Measurements from ENCODE around the gene INSIG1.

INSIG1 gene

DNA sequence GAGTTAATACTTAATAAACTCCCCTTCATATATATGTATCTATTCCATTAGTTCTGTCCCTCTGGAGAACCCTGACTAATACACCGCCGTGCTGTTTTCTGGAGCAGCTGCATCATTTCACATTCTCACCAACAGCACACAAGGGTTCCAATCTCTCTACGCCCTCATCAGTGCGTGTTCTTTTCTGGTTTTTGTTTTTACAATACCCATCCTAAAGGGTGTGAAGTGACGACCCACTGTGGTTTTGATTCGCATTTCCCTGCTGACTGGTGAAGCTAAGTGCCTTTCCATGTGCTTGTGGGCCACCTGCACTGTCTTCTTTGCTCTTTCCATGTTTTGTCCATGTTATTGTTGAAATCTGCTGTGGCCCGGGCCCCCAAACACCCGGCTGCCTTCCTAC lies 11.0 kb upstream of the INSIG1 start:
- no peak for DNase-seq

DNA sequence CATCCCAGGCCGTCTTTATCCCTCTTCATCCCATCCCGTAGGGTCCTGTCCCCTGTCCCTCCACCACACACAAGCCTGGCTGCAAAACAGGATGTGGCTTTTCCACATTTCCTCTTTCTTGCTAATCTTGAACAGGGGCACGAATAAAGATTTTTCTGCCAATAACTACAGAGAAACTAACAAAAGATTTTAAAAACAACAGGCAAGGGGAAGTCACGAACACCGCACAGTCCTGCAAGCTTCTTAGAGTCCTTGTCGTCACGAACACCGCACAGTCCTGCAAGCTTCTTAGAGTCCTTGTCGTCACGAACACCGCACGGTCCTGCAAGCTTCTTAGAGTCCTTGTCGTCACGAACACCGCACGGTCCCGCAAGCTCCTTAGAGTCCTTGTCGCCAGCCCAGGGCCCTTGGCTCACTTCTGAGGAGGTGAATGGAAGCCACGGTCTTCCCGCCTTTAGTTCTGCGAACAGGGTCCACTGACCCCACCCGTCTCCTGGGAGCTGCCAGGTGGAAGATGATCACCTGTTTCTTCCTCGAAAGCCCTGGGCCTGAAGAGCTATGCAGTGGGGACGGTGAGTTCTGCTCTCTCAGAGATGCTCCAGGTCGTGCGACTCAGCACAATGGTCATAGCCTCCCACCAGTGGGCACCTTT lies 10.3 kb upstream of the INSIG1 start:
- DNase-seq, result no peak

DNA sequence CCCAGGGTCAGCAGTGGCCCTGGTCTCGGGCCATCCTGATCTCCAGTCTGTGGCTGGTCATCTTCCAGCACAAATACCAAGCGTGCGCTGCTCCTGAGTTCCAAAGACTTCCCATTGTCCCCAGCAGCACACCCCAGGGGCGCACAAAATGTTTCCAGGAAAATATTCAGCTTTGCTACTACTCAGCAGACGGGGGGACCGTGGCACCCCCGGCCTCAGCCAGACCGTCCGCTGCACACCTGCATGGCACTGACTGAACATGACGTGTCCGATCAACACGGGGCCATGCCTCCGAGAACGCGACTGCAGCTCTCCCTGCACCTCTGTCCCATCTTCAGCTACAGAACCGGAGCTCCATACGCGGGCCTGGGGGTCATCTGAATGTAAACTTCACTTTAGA lies 9.6 kb upstream of the INSIG1 start:
- no peak for DNase-seq

DNA sequence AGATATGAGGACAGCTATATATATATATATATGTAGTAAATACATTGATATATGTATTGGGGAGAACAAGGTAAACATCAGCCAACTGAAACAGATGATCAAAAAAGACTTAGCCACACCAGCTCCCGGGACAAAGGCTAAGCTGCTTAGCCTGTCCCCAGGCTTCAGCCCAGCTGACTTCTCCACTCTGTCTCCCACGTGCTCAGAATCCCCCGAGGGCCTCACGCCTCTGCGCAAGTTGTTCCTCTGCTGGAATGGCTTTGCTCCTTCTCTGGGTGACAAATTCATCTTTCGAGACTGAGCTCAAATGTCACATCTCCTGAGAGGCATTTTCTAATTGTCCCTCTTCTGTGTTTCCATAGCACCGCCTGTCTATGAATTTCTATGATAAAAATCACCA lies 8.6 kb upstream of the INSIG1 start:
- no peak for DNase-seq

GRCh38 chr7:155289949-155290501 lies 7.7 kb upstream of the INSIG1 start:
- DNase-seq, result no peak

- DNase-seq, result no peak
Observed at GRCh38 chr7:155291045-155291530, 6.6 kb upstream of the INSIG1 start.

DNA sequence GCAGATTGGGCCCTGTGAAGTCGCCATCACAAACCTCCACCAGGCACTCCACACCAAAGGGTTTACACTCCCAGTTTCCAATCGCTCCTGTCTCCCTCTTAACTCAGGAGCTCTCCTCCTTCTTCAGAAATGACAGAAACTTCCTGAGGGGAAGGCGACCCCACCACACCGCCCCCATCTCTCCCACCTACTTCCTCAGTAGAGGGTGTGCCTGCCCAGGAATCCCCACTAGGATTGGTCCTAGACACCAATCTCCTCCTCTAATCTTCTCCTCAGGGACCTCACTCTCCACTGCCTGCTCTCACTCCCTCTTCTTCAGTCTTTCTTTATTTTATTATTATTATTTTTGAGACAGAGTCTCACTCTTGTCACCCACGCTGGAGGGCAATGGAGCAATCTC lies 5.9 kb upstream of the INSIG1 start:
- DNase-seq, result no peak

GRCh38 chr7:155292680-155293226 lies 4.9 kb upstream of the INSIG1 start:
- DNase-seq, result no peak

DNA sequence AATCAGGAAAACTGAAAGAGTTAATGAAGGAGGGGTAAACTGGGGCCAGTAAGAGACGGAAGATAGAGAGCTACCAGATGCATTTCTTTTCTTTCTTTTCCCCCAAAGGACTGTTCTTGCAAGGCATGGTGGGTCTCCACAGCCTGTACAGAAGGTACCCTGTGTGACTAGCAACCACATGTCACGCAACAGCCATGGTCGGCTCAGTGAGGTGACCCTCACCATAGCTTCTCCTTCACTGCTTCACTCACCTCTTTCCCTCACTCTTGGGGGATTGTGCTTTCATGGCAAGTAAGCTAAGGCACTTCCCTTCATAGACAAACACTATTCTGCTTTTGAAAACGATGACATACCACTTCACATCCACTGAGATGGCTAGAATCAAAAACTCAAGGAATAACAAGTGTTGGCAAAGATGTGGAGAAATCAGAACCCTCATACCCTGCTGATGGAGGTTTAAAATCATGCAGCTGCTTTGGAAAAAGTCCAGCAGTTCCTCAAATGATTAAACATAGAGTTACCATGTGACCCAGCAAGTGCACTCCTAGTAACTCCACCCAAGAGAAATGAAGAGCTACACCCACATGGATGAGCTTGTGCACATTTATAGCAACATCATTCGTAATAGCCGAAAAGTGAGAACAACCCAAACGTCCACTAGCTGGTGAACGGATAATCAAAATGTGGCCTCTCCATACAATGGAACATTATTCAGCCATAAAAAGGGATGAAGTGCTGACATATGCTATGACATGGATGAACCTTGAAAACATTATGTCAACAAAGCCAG lies 3.8 kb upstream of the INSIG1 start:
- no peak for DNase-seq

DNA sequence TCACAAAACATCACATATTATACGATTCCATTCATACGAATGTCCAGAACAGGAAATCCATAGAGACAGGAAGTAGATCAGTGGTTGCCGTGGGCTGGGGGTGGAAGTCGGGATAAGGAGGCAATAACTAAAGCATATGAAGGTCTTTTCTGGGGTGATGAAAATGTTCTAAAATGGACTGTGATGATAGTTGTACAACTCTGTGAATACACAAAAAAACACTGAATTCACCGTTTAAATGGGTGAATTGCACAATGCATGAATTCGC lies 3.2 kb upstream of the INSIG1 start:
- no peak for DNase-seq

DNA sequence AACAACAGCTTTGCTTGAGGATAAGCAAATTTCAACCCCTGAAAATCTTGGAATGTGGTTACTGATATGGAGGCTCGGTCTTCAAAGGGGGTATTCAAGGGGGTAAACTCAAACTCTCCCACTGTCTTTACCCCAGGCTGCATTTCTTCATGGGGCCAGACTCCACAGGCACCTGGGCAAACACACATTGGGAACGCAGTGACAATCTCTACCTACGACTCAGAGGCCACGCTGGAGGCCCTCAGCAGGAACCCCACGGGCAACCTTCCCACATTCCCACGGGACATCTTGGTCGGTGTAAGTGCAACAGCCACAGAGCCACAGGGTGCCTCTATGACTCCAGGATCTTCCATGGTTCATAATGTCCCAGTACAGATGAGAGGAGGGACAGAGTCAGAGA lies 2.2 kb upstream of the INSIG1 start:
- DNase-seq, result no peak

DNA sequence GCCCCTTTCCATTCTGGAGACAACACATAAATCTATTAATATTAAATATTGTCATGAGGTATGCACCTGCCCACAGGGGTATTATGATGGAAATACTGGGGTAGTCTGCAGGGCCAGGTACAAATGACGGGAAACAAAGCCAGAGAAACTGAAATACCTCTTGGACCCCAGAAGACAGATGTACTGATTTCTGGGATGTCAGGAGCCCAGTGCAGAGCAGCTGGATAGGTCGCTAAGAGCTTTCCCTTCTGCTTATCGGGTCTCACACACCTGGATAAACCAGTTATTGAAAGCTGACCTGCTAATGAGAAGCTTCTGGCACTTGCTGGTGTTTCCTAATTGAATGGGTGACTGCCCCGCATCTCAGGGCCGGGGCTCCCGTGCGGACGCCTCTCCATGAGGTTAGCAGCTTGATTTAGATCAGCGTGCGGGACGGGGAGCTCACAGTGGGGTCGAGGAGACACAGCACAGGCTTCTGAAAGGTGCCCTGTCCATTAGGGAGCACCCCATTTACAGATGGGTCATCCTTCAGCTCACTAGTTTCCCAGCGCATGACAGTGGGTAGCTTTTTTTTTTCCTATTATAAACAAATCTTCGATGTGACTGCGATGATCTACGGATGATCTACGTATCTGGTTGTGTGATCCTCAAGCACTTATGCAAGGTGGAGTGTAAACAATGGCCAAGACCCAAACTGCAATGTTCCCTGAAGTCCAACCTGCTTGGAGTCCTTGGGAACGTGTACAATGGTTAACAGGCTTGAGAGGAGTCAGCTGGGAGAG lies 1.5 kb upstream of the INSIG1 start:
- DNase-seq, result no peak

- peak; percentile 86 for DNase-seq
Observed at GRCh38 chr7:155296788-155297516, 726 bp upstream of the INSIG1 start.

DNA sequence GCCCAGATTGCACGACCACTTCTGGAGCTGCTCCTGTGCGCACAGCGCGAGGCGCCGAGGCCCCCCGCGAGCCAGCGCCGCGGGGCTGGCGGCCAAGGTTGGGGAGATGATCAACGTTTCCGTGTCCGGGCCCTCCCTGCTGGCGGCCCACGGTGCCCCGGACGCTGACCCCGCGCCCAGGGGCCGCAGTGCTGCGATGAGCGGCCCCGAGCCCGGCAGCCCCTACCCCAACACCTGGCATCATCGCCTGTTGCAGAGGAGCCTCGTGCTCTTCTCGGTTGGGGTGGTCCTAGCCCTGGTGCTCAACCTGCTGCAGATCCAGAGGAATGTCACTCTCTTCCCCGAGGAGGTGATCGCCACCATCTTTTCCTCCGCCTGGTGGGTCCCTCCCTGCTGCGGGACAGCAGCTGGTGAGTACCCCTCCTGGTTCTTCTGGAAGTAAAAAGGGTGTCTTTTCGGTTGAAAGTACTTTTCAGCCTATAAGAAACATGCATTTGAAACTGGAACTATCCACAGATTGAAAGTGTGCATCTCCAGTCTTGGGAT lies 683 bp downstream of the INSIG1 start:
- DNase-seq, result no peak

GRCh38 chr7:155298834-155299534 lies 1.3 kb downstream of the INSIG1 start:
- DNase-seq, result peak; percentile 97

DNA sequence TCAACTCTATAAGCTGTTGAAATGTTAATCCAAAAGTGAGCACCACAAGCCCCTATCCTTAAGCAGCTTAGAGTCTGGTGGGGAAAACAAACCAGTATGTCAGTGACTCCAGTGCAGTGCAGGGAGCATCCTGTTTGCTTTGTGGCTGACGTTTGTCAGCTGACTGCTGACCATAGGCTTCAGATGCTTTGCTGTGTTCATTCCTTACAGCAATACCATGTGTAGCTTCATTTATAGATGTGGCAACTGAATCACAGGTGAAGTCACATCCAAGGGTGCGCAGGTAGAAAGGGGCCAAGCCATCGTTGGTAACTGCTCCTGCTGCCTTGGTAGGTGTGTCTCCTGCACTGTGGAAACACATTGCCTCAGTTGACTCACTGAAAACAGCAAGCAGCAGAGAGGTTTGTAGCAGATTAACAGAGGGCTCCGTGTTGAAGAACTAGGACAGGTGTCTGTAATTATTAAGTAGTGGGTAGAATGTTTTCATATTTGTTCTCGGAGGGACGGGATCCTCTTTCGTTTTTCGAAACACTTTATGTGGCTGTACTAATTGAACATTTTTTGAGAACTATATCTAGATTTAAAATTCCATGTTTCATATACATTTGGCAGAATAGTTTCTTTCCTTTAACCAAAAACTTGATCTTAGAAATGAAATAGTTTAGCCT lies 2.0 kb downstream of the INSIG1 start:
- DNase-seq, result peak; percentile 50

DNA sequence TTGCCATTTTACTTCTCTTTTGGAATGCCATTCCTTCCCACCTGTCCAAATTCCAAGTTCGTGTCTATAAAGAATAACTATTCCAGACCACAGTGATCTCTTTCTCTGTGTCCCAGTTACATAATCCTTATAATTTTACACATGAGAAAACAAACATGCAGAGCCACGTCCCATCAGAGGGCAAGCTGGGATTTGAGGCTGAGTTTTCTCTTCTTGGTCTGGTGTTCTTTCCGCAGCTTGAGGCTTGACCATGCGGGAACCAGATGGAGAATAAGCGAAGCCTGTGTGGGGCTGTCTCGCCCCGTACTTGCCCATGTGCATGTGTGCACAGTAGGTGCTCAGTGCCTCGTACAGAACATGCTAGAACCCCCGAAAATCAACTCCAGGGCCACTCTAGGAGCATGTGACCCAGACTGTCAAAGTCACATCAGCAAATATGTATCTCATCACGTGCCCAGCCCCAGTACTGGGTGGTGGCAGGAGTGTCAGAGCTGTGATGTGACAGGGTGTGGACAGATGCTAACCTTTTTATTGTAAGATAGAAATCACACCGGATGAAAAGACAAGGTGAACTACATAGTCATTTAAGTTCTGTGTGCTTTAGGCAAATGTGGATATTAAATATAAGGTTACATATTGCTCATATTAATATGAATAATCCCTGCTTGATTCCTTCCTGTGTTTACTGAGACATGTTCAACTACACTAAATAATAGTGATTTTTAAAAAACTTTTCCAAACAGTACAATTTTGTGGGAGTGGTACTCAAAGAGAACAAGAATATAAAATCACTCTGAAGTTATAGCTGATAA lies 3.2 kb downstream of the INSIG1 start:
- peak; percentile 44 for DNase-seq

DNA sequence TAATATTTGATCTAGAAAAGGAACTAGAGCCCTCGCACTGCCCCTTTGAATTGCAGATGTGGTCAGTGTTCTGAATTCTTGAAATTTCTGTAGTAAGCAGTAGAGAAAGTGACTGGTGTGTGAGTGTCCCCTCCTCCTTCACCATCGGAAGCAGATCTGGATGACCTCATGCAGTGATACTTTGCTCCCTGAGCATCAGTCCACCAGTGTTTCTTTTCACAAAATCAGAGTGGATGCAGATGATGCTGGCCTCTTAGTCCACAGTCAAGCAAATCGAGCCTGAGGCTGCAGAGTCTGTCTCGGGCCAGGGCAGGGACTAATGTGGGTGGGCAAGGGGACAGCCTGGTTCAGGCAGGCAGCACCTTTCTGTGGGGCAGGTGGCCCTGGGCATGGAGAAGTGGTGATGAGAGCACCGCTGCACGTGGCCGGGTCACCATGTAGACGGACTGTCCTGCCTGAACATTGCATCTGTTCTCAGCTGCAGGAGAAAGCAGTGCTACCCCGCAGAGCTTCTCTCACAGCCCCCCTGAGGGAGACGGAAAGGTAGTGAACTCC lies 5.4 kb downstream of the INSIG1 start:
- DNase-seq, result no peak

DNA sequence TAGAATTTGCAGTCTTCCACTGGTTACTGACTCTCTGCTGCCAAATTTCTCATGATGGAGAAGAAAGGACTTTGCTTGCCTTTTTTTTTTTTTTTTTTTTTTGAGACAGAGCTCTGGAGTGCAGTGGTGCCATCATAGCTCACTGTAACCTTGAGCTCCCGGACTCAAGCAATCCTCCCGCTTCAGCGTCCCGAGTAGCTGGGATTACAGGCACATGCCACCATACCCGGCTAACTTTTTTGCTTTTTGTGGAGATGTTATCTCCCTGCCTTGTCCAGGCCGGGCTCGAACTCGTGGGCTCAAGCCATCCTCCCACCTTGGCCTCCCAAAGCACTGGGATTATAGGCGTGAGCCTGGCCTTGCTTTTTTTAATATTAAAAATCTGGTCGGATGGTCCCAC lies 6.2 kb downstream of the INSIG1 start:
- no peak for DNase-seq

Data from CD4-positive, alpha-beta T cell treated with Interleukin-12 subunit alpha and Interleukin-12 subunit beta, for 1 hour (primary cell).